ENCODE measurements around the gene IQCH. TPM values are rescaled to one million over a fixed set of nuclear protein-coding genes. Genes with fewer than 3 reads are reported as not detected.

Gene IQCH
- total and polyA plus RNA-seq, 9 of the 15 experiments (the other 6 are each of a cell fraction or from before 2014, with no cell fraction given): 1.8 to 3.9 (median 2.7) TPM

DNA sequence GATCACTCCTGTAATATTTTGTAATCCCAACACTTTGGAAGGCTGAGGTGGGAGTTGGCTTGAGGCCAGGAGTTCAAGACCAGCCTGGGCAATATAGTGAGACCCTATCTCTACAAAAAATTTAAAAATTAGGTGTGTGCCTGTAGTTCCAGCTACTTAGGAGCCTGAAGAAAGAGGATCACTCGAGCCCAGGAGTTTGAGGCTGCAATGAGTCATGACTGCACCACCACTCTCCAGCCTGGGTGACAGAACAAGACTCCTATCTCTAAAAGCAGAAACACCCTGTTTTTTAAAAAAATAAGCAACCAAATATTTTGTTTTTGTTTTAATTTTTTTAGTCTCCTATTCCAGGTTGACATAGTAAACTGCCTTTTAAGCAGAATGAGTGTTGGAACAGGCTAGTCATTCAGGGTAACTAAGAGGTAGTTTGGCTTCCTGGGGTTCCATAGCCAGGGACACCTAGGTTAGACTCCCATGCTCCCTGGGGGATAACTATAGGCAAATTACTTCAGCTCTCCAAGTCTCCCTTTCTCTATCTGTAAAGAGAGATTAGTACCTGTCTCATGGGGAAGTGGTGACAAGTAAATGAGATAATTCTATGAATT is 151.8 kb downstream of the IQCH start:
- CTCF ChIA-PET (ENCODE audit: low intra/inter-chr PET ratio): no interaction called here
- H3K27ac ChIP-seq (ENCODE audit: extremely low read depth, low read depth, low read length): peak overlapping the region; percentile 73
- H3K4me1 ChIP-seq (replicated peaks in 1 of 2; ENCODE audit: control insufficient read depth in 2 of 2, insufficient read depth in 2 of 2, low read length in 2 of 2): peaks cover 4 to 41% of the 10 kb centered on the region in 2 experiments; a peak in 4 of 5 replicates
- H3K9ac ChIP-seq (ENCODE audit: insufficient read depth in 1 of 2, low read depth in 2 of 2, low read length in 2 of 2): peak overlapping the region in 1 of 2 experiments; percentile 19; a peak in 2 of 4 replicates
- FAIRE-seq (peak; percentile 93), ATAC-seq (peak; percentile 89), DNase-seq (ENCODE audit: extremely low read depth in 1 of 4, low spot score in 3 of 4) (peak; percentile 25 to 79 (median 50))
- no peaks in the 10 kb centered on the region for H3K9me3 ChIP-seq (replicated peaks; ENCODE audit: control insufficient read depth, insufficient read depth, low read depth, low read length)
- POLR2A ChIA-PET: interaction anchor here (0.5 to 2.1 kb wide), 7 partner anchors 10 to 1653 kb away, joined by 3 to 11 read pairs (median 3); no protein-coding TSS in a partner anchor
- H3K4me3 ChIP-seq: no peak overlapping the region
- intact Hi-C loops (cut with micrococcal nuclease): no loop called here
- WGBS (ENCODE audit: insufficient coverage, low coverage, missing lambda C conversion rate): 0% methylated on average over 1 of the region's 1 CpG
- no peaks in the 10 kb centered on the region for H3K79me2 ChIP-seq (ENCODE audit: control insufficient read depth, insufficient read depth, low read length)
- H3K4me2 ChIP-seq (ENCODE audit: insufficient read depth, low read length): peak overlapping the region; percentile 59
- BruUV-seq (replicated peaks): no TSS peak
- no peaks in the 10 kb centered on the region for H3K27me3 ChIP-seq (ENCODE audit: control insufficient read depth in 2 of 2, insufficient read depth in 2 of 2, low read length in 2 of 2)
- no peaks in the 10 kb centered on the region for H3K36me3 ChIP-seq (ENCODE audit: control insufficient read depth, insufficient read depth, low read length)
- H3K9me1 ChIP-seq (ENCODE audit: control insufficient read depth, insufficient read depth, low read length): no peaks in the 10 kb centered on the region
- H2AFZ ChIP-seq (ENCODE audit: low read depth, low read length): peak overlapping the region; percentile 92
- in situ Hi-C loops (cut with MboI): no loop called here
- no peaks in the 10 kb centered on the region for H4K20me1 ChIP-seq (replicated peaks; ENCODE audit: control insufficient read depth, insufficient read depth, low read length)
- TF ChIP-seq, protein P1, sequence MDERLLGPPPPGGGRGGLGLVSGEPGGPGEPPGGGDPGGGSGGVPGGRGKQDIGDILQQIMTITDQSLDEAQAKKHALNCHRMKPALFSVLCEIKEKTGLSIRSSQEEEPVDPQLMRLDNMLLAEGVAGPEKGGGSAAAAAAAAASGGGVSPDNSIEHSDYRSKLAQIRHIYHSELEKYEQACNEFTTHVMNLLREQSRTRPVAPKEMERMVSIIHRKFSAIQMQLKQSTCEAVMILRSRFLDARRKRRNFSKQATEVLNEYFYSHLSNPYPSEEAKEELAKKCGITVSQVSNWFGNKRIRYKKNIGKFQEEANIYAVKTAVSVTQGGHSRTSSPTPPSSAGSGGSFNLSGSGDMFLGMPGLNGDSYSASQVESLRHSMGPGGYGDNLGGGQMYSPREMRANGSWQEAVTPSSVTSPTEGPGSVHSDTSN (CRISPR knock-in tag; IDR thresholded peaks at IDR 0.05; ENCODE audit: low read depth): no peak
- TF ChIP-seq, protein P1 (tag; conservative IDR thresholded peaks at IDR 0.05; ENCODE audit: low read depth): peak; percentile 42; the same call in 1 of the 2 replicates
- TF ChIP-seq ZNF121 (CRISPR knock-in tag; conservative IDR thresholded peaks at IDR 0.05): peak; percentile 97
- TF ChIP-seq FOSL1 (tag; conservative IDR thresholded peaks at IDR 0.05): peak; percentile 91
- TF ChIP-seq TCF3 (CRISPR knock-in tag; IDR thresholded peaks at IDR 0.05): peak; percentile 58
- peak; percentile 16; the same call in 1 of the 2 replicates for TF ChIP-seq NFE2 (IDR thresholded peaks at IDR 0.05; ENCODE audit: low read depth)
- TF ChIP-seq MEIS2 (IDR thresholded peaks at IDR 0.05; ENCODE audit: partially characterized antibody): peak; percentile 68
- peak; percentile 57 for TF ChIP-seq TAL1 (IDR thresholded peaks at IDR 0.05)
- peak; percentile 79 for TF ChIP-seq SMARCC2 (IDR thresholded peaks at IDR 0.05; ENCODE audit: low read depth)
- TF ChIP-seq CBFA2T3 (IDR thresholded peaks at IDR 0.05): peak; percentile 52
- TF ChIP-seq NFIX (CRISPR knock-in tag; IDR thresholded peaks at IDR 0.05; ENCODE audit: low read depth): peak; percentile 39; the same call in 1 of the 2 replicates
- TF ChIP-seq, protein P2, sequence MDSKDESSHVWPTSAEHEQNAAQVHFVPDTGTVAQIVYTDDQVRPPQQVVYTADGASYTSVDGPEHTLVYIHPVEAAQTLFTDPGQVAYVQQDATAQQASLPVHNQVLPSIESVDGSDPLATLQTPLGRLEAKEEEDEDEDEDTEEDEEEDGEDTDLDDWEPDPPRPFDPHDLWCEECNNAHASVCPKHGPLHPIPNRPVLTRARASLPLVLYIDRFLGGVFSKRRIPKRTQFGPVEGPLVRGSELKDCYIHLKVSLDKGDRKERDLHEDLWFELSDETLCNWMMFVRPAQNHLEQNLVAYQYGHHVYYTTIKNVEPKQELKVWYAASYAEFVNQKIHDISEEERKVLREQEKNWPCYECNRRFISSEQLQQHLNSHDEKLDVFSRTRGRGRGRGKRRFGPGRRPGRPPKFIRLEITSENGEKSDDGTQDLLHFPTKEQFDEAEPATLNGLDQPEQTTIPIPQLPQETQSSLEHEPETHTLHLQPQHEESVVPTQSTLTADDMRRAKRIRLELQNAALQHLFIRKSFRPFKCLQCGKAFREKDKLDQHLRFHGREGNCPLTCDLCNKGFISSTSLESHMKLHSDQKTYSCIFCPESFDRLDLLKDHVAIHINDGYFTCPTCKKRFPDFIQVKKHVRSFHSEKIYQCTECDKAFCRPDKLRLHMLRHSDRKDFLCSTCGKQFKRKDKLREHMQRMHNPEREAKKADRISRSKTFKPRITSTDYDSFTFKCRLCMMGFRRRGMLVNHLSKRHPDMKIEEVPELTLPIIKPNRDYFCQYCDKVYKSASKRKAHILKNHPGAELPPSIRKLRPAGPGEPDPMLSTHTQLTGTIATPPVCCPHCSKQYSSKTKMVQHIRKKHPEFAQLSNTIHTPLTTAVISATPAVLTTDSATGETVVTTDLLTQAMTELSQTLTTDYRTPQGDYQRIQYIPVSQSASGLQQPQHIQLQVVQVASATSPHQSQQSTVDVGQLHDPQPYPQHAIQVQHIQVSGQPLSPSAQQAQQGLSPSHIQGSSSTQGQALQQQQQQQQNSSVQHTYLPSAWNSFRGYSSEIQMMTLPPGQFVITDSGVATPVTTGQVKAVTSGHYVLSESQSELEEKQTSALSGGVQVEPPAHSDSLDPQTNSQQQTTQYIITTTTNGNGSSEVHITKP (IDR thresholded peaks at IDR 0.05; ENCODE audit: partially characterized antibody): peak; percentile 57
- TF ChIP-seq SMARCA4 (IDR thresholded peaks at IDR 0.05): peak; percentile 77
- TF ChIP-seq GATA2 (CRISPR knock-in tag; IDR thresholded peaks at IDR 0.05): peak; percentile 49; the same call in 1 of the 2 replicates
- no peak for TF ChIP-seq COPS2 (conservative IDR thresholded peaks at IDR 0.05)
- TF ChIP-seq CBX3 (IDR thresholded peaks at IDR 0.05; ENCODE audit: borderline replicate concordance in 1 of 2, low read length in 2 of 2): no peak
- TF ChIP-seq ADNP (tag; IDR thresholded peaks at IDR 0.05): peak; percentile 59
- TF ChIP-seq NFIC (IDR thresholded peaks at IDR 0.05): peak; percentile 96

All from K562 (cell line).